GM19324 (cell line): ENCODE measurements around the gene DUSP12.

Experiments
- ATAC-seq: cut with Tn5 transposase; IDR thresholded peaks from one replicate; pipeline ENCODE4 v1.9.1; 2021; ENCODE audit warnings: mild to moderate bottlenecking, moderate library complexity; ENCODE audit not compliant: unreplicated experiment, low FRiP score

Gene DUSP12

GRCh38 chr1:161805399-161806197 is 56.0 kb downstream of the DUSP12 start:
- no peak for ATAC-seq
